ENCODE measurements around the gene TNP1. TPM values are rescaled to one million over a fixed set of nuclear protein-coding genes. Genes with fewer than 3 reads are reported as not detected.

TNP1 gene
- total RNA-seq, 1 donor from 2014 or later = not detected

DNA sequence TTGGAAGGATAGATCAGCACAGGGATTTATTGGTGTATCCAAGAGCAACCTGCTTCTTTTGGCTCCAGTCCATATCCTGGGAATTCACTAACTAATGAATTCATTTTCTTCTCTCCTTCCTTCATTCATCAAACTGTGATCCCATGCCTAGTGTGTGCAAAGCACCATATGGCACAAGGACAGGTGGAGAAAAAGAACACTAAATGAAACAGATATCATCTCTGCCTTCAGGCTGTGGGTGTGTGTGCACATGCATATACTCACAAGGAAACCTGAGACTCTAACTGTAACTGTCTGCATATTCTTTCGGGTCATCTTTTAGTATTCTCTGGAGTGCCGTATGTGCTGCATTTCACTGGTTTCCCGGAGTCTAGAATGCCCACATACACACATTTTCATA is 20.2 kb downstream of the TNP1 start:
- no peak for DNase-seq (ENCODE audit: low read depth)

DNA sequence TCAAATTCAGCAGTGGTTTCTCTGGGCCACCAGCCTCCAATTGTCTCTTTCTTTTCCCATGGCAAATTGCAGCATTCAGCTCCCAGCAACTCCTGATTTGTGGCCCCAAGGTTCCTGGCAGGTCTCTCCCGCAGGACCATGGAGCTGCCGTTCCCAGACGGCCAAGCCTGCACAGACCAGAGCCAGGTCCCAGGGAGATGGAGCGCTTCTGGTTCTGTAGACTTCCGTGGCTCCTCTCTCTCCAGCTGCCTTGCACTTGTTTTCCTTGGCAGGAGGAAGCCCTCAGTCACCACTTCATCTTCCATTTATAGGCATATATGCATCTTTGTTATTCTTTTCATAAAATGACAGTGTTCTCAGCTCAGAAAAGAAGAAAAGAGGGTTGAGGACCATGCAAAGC is 21.7 kb downstream of the TNP1 start:
- DNase-seq (ENCODE audit: low read depth) = no peak

DNA sequence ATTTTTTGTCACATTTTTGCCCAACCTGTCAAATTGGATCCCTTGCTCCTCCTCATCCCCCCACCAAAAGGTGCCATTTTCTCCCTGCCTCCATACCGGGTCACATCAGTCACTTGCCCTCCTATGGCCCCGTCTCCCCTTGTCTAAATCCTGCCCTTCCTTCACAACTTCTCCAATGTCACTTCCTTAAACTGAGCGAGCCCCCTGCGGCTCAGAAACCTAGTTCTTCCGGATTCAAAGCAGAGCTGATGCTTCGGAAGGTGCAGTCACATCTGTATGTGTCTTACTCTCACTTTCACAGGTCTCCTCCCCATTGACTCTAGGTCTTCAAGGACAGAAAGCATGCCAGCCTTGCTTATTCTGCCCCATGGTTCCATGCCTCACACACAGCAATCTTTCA is 22.1 kb downstream of the TNP1 start:
- no peak for DNase-seq (ENCODE audit: low read depth)

DNA sequence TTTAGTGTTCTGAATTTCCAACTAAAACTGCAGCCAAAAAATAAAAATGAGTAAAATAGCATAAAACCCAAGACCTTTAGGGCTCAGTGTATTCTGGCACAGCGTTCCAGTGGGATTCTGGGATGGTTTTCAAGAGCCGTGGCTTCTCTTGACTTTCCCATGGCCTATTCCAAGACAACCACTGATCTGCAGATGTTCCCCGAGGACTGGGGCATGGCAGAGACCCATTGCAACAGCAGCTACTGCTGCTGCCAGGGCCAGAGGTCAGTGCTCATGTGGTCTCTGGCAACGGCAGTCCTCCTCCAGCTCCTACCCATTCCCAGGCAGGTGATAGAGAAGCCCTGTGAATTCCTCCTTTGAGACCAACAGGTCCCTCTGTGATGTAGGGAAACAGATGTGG is 26.8 kb downstream of the TNP1 start:
- DNase-seq (ENCODE audit: low read depth) = no peak

DNA sequence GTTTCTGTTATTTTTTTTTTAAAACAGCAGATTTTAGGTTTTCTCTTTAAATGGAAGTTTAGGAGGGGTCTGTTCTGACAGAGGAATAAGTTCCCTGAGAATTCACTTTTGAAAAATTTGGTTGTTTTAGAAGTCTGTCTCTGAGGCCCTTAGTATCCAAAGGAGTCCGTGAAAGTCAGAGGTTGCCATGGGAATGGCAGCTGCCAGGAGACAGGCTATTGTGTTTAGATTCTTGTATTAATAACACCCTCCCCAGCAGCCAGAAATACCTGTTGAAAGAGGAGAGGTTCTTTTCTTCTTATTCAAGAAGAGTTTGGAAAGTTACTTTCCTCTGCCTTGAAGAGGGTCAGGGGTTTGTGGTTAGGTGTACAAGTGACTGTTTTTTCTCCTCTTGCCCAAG is 29.5 kb downstream of the TNP1 start:
- peak; percentile 55 for DNase-seq (ENCODE audit: low read depth)

DNA sequence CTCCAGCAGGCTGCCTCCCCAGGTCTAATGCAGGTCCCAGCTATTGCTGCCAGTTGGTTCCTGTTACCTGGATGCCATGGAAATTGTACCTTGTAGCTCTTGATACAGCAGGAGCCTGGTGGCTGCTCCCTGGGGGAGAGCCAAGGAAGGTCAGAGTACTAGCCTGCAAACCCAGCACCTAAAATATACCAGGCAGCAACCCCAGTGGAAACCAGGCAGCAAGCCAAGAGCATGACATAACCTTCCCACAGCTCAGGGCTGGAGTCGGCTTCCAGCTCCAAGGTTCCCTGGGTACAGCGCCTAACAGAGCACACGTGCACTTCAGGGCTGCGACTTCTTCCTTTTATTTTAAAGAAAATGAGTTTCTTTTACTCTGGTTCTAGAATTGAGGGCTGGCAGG is 30.3 kb downstream of the TNP1 start:
- DNase-seq (ENCODE audit: low read depth) = peak; percentile 73

DNA sequence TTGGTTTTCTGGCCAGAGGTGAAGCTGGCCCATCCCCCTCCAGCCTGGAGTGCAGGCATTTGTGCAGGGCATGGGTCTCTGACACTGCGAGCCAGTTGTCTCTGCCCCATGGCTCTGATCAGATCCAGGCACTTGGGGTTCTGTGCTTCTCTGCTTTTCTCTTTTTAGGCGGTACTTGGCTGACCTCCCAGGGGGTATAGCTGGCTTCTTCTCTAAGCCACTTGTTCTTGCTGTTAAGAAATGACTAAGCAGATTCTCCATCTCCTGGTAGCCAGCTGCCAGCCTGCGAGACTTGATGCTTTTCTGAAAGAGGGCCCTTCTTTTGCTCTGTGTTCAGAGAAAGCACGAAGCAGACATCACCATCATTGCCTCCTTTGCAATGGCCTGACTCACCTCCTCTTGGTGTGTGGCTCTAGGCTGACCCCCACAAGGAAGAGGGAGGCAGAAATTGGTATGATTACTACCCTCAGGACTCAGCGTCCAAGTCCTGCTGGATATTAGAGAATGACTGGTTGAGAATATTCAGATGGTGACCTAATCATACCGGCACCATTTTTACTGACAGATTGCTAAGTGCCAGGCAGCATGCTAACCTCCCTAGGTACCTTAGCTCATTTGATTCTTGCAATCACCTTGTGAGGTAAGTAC is 32.7 kb downstream of the TNP1 start:
- no peak for DNase-seq (ENCODE audit: low read depth)

DNA sequence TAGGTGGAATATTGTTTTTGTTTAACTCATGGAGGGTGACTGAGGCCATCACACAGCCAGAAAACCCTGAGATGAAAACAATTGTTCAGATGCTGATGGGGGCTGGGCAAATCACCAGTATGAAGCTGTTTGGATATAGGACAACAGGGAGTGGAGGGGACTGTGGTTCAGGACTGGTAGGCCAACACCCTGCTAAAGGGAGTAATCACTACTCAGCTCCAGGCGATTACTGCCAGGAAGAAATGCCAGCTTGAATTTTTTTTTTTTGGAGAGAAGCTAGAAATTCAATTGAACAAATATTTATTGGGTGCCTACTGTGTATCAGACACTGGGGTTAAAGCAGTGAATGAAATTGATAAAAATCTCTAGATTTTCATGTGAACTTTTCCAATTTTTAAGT is 37.4 kb downstream of the TNP1 start:
- no peak for DNase-seq (ENCODE audit: low read depth)

DNA sequence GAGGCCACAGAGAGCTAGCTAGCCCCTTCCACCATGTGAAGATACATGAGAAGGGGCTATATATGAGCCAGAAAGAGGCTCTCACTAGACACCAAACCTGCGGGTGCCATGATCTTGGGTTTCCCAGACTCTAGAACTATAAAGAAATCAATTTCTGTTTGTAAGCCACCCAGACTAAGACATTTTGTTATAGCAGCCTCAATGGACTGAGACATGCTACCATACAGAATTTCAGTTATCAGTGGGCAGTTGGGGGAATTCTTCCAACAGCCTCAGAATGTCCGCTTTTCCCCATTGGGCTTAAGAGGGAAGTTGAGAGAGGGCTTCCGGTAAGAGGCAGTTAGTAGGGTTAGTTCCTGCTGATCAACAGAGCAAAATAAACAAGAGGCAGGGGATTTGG is 39.2 kb downstream of the TNP1 start:
- no peak for DNase-seq (ENCODE audit: low read depth)

DNA sequence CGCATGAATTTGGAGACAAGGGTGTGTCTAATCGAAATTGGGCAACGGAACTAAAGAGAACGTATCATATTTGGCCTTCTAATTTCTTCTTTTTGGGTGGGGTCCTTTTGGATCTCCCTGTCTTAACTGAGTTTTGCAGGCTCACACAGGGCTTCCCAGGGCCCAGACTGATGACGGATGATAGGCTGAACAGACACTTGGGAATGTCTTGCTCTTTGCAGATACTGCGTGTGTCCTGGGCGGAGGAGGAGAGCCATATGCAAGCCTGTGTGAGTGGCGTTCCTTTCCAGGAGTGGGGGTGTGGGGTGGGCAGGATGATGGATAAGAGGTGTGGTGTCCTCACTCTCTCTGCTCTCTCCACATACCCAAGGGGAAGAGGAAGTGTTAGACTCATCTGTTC is 40.1 kb downstream of the TNP1 start:
- no peak for DNase-seq (ENCODE audit: low read depth)

DNA sequence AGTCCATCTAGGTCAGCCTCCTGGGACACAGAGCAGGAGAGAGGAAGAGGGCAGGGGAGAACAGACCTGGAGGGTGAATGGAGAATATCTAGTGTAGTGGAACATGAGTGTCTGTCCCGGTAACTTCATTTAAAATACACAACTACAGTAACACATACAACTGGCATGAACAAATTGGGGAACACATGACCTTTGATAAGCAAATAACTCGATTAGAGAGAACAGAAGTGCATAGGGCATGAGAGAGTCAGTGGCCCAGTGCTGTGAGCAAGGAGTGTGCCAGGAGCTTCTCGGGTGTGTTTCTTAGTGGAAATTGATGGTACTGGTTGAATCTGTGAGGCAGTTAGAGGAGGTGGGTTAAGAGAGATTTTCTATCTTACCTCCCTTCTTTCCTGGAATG is 40.8 kb downstream of the TNP1 start:
- DNase-seq (ENCODE audit: low read depth) = no peak

DNA sequence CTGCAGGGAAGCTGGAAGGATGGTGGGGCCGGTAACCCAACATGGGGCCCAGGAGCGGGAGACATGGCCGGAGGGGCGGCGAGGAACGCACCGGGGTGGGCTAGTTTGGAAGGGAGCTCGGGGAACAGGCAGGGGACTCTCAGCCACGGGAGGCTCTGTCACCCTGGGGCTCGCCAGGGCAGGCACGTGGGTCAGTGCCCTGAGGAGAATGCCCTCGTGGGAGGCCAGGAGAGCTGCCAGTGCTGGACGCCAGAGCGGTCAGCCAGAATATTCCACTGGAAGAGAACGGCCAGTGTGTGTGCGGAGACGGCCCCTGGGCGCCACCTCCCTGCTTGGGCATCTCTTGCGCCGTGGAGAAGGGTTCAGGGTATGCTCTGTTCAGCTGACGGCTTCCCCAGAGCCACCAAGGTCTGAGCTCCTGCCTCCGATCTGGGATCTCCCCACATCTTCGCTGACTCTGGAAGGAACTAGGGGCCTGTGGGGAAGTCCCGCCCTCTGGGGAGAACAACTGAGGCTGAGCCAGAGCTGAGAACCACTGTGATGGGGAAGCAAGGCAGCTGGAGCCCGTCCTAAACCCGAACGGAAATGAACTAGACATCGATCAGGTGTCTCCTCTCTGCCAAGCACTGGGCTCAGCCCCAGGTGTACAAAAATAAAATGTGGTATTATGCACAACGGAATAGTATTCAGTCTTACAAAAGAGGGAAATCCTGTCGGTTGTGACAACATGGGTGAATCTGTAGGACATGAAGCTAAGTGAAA is 49.3 kb downstream of the TNP1 start:
- no peak for DNase-seq (ENCODE audit: low read depth)

Other genes starting within 250 kb of the TNP1 start
- 42.6 and 151 TPM in 2 replicates for gene IGFBP2, start 226.6 kb downstream of the TNP1 start, total RNA-seq
- gene IGFBP5, start 164.5 kb downstream of the TNP1 start, total RNA-seq = 8.9 and 229 TPM in 2 replicates

All from renal cortical epithelial cell (primary cell).